Measurements from ENCODE around the gene ATRNL1.

The ATRNL1 gene

GRCh38 chr10:115829521-115830205, 736.5 kb downstream of the ATRNL1 start:
- no peak for DNase-seq (ENCODE audit: low read depth in 3 of 3, low spot score in 1 of 3)

- DNase-seq (ENCODE audit: low read depth in 3 of 3, low spot score in 1 of 3) = no peak
Observed at GRCh38 chr10:115830265-115830970, 737.3 kb downstream of the ATRNL1 start.

GRCh38 chr10:115831016-115831415, 737.9 kb downstream of the ATRNL1 start:
- no peak for DNase-seq (ENCODE audit: low read depth in 3 of 3, low spot score in 1 of 3)

- DNase-seq (ENCODE audit: low read depth in 3 of 3, low spot score in 1 of 3) = no peak
Observed at GRCh38 chr10:115833119-115833518, 740.0 kb downstream of the ATRNL1 start.

- no peak for DNase-seq (ENCODE audit: low read depth in 3 of 3, low spot score in 1 of 3)
Observed at GRCh38 chr10:115844591-115844990, 751.4 kb downstream of the ATRNL1 start.

GRCh38 chr10:115845921-115846320, 752.8 kb downstream of the ATRNL1 start:
- no peak for DNase-seq (ENCODE audit: low read depth in 3 of 3, low spot score in 1 of 3)

GRCh38 chr10:115846528-115846927, 753.4 kb downstream of the ATRNL1 start:
- no peak for DNase-seq (ENCODE audit: low read depth in 3 of 3, low spot score in 1 of 3)

- no peak for DNase-seq (ENCODE audit: low read depth in 3 of 3, low spot score in 1 of 3)
Observed at GRCh38 chr10:115849197-115849596, 756.0 kb downstream of the ATRNL1 start.

GRCh38 chr10:115850666-115851065, 757.5 kb downstream of the ATRNL1 start:
- DNase-seq (ENCODE audit: low read depth in 3 of 3, low spot score in 1 of 3) = no peak

GRCh38 chr10:115851695-115852094, 758.5 kb downstream of the ATRNL1 start:
- no peak for DNase-seq (ENCODE audit: low read depth in 3 of 3, low spot score in 1 of 3)

GRCh38 chr10:115854740-115855435, 761.7 kb downstream of the ATRNL1 start:
- DNase-seq (ENCODE audit: low read depth in 3 of 3, low spot score in 1 of 3) = no peak

- DNase-seq (ENCODE audit: low read depth in 3 of 3, low spot score in 1 of 3) = no peak
Observed at GRCh38 chr10:115856580-115856979, 763.4 kb downstream of the ATRNL1 start.

- no peak for DNase-seq (ENCODE audit: low read depth in 3 of 3, low spot score in 1 of 3)
Observed at GRCh38 chr10:115857856-115858255, 764.7 kb downstream of the ATRNL1 start.

GRCh38 chr10:115860182-115861107, 767.3 kb downstream of the ATRNL1 start:
- DNase-seq (ENCODE audit: low read depth in 3 of 3, low spot score in 1 of 3) = no peak

GRCh38 chr10:115861455-115861854, 768.3 kb downstream of the ATRNL1 start:
- DNase-seq (ENCODE audit: low read depth in 3 of 3, low spot score in 1 of 3) = no peak

- no peak for DNase-seq (ENCODE audit: low read depth in 3 of 3, low spot score in 1 of 3)
Observed at GRCh38 chr10:115861864-115862263, 768.7 kb downstream of the ATRNL1 start.

- DNase-seq (ENCODE audit: low read depth in 3 of 3, low spot score in 1 of 3) = no peak
Observed at GRCh38 chr10:115866174-115866573, 773.0 kb downstream of the ATRNL1 start.

- DNase-seq (ENCODE audit: low read depth in 3 of 3, low spot score in 1 of 3) = no peak
Observed at GRCh38 chr10:115866691-115867090, 773.5 kb downstream of the ATRNL1 start.

- DNase-seq (ENCODE audit: low read depth in 3 of 3, low spot score in 1 of 3) = no peak
Observed at GRCh38 chr10:115867305-115867704, 774.1 kb downstream of the ATRNL1 start.

- no peak for DNase-seq (ENCODE audit: low read depth in 3 of 3, low spot score in 1 of 3)
Observed at GRCh38 chr10:115871855-115872254, 778.7 kb downstream of the ATRNL1 start.

- no peak for DNase-seq (ENCODE audit: low read depth in 3 of 3, low spot score in 1 of 3)
Observed at GRCh38 chr10:115875172-115875571, 782.0 kb downstream of the ATRNL1 start.

All from stimulated activated CD4-positive, alpha-beta T cell treated with anti-CD3 and anti-CD28 coated beads, TNF-alpha, amount 100 ng/mL, for 1 hour (primary cell).